ENCODE measurements around the gene UST.
"Not testable (repeated sequence)": the region's sequence is repeated elsewhere in the genome, so short reads cannot be mapped to it uniquely, and the experiment has no call there.

UST gene

GRCh38 chr6:148736774-148737412, 9.9 kb upstream of the UST start:
- DNase-seq (ENCODE audit: low read depth): no peak

GRCh38 chr6:148737806-148738205, 9.0 kb upstream of the UST start:
- no peak for DNase-seq (ENCODE audit: low read depth)

DNA sequence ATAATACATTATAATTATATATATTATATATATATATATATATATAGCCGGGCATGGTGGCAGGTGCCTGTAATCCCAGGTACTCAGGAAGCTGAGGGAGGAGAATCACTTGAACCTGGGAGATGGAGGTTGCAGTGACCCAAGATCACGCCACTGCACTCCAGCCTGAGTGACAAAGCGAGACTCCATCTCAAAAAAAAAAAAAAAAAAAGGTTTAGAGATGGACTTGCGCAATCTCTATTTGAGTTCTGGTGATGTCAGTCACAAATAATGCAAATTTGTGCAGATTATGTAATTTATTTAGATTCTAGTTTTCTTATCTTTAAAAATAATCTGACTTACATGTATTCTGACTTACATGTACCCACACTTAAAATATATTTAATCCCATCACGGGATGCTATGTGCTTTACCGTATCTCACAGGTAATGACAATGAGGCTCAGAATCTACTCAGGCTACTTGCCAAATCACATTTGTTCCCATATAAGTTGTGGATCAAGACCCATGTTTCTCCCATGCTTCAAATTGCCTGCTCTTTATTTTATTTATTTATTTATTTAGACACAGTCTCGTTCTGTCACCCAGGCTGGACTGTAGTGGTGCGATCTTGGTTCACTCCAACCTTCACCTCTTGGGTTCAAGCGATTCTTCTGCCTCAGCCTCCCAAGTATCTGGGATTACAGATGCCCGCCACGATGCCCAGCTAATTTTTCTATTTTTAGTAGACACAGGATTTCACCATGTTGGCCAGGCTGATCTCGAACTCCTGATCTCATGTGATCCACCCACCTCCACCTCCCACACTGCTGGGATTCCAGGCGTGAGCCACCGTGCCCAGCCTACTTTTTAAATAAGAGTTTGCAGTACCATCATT, 7.6 kb upstream of the UST start:
- peak; percentile 26 for DNase-seq (ENCODE audit: low read depth)

GRCh38 chr6:148739822-148740128, 7.1 kb upstream of the UST start:
- DNase-seq (ENCODE audit: low read depth): no peak

DNA sequence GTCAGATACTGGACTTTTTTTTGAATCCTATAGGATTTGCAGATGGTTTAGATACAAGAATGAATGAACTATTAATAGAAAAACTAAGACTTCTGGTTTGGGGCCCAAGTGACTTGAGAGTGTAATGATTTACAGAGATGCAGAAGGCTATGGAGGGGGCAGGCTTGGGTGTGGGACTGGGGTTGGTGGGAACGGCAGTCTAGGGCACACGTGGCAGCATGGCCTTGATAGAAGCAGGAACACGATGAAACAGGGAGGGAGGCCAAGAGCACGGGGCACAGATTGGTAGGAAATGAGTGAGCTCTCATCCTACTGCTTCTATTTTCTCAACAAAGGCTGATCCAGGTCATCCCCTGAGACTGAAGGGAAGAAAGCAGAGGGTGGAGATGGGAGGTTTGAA, 3.4 kb upstream of the UST start:
- no peak for DNase-seq (ENCODE audit: low read depth)

GRCh38 chr6:148745926-148746325, 904 bp upstream of the UST start:
- no peak for DNase-seq (ENCODE audit: low read depth)

- DNase-seq (ENCODE audit: low read depth): peak; percentile 17
Observed at GRCh38 chr6:148747145-148747470, 278 bp downstream of the UST start.

DNA sequence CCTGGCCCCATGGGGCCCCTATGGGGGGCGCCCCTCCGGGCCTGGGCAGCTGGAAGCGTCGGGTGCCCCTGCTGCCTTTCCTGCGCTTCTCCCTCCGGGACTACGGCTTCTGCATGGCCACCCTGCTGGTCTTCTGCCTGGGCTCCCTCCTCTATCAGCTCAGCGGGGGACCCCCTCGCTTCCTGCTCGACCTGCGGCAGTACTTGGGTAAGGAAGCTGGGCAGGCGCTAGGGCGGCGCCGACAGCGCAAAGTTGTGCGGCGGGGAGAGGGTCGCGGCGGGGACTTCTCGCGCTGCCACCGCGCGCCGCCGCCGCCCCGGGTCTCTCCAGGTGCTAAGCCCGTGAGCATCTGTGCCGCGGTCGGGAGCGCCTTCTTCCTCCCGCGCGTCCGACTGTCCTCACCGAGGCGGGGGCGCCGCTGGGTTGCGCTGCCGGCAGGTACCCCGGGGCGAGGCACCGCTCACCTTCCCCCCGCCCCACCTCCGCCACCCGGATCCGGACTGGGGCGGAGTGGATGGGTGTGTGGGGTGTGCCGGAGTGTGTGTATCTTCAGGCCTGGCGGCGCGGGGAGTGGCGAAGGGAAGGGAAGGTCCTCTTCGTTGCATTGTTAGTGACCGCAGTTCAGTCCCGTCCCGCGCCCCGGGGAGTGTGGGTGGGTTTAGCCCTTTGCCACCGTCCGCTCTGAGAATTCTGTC, 788 bp downstream of the UST start:
- DNase-seq (ENCODE audit: low read depth): no peak

DNA sequence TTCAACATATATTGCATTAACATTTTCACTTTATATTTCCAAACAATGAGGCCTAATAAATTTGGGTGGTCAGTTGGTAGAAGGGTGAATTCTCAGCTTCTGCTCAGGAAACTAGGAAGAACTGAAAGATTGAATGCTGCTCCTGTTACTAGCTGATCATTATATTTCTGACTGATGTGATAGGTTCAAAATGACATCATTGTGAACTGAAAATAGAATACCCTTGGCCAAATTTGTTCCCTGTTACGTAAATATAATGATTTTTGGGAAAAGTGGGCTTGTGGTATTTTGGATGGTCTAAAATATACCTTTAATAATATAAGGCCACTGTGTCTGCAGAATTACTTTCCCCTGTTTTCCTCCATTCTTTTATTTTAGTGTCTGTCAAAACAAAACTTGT, 2.8 kb downstream of the UST start:
- DNase-seq (ENCODE audit: low read depth): no peak

DNA sequence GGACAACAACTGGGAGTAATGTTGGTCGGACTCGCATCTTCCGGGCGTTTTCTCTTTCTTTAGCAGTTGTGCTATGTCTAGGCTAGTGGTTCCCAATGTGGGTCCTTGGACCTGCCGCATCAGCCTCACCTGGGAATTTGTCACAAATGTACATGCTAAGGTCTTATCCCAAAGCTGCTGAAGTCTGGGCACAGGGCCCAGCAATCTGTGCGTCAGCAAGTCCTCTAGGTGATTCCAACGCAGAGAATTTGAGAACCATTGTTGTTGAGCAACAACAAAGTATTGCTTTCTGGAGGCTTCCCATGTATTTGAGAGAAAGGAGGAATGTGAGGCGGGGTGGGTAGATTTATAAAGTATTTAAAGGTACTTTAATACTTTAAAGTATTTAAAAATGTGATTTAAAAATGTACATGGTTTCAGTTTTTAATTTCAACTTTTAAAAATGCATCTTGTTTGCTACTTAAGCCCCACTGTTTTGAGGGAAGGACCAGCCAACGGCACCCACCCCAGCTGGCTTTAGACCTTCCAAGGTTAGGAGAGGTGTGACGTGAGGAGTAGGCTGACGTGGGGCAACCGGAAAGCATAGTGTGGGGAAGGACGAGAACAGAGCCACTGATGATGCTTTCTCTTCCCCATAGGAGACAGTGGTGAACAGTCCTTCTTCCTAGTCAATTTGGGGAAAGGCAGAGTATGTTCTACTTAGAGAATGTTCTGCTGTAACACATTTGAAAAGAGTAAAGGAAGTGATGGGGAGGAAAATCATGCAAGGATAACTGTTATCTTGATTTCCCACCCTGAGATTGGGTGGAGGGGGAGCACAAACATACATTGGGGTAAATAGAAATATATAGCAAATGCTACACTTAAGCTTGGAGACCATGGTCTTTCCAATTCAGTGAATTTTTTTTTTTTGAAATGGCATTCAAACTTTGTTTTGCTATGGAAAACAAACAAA, 4.3 kb downstream of the UST start:
- no peak for DNase-seq (ENCODE audit: low read depth)

GRCh38 chr6:148751793-148752170, 5.0 kb downstream of the UST start:
- no peak for DNase-seq (ENCODE audit: low read depth)

- DNase-seq (ENCODE audit: low read depth): not testable (repeated sequence)
Observed at GRCh38 chr6:148755379-148755778, 8.5 kb downstream of the UST start.

GRCh38 chr6:148757944-148758480, 11.2 kb downstream of the UST start:
- no peak for DNase-seq (ENCODE audit: low read depth)

DNA sequence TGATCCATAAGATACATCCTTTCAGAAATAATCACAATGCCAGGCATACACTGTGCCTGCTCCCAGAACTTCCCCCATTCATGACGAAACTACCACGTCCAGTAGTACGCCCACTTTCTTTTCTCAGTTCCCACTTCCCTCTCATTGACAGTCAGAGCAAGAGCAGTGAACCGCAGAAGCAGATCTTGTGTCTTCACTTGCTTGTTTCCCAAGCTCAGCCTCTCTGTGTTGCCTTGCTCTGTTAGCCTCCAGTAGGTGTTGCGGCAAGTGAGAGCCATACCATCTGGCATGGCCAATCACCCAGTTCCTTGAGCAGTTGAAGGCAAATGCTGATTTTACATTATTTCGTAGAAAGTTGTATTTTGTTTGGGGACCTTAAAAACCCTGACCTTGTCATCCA, 11.7 kb downstream of the UST start:
- DNase-seq (ENCODE audit: low read depth): no peak

DNA sequence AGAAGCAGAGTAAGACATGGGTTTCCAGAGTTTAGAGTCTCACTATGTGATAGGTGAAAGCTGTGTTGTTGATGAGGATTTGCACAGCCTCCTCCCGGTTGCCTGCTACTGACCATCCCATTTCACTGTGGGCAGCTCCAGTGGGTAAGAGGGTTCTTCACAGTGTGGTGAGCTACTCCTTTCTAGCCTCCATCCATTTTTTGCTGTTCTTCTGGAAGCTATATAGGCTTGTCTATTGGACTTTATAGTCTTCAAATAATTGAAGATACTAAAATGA, 13.4 kb downstream of the UST start:
- DNase-seq (ENCODE audit: low read depth): no peak

DNA sequence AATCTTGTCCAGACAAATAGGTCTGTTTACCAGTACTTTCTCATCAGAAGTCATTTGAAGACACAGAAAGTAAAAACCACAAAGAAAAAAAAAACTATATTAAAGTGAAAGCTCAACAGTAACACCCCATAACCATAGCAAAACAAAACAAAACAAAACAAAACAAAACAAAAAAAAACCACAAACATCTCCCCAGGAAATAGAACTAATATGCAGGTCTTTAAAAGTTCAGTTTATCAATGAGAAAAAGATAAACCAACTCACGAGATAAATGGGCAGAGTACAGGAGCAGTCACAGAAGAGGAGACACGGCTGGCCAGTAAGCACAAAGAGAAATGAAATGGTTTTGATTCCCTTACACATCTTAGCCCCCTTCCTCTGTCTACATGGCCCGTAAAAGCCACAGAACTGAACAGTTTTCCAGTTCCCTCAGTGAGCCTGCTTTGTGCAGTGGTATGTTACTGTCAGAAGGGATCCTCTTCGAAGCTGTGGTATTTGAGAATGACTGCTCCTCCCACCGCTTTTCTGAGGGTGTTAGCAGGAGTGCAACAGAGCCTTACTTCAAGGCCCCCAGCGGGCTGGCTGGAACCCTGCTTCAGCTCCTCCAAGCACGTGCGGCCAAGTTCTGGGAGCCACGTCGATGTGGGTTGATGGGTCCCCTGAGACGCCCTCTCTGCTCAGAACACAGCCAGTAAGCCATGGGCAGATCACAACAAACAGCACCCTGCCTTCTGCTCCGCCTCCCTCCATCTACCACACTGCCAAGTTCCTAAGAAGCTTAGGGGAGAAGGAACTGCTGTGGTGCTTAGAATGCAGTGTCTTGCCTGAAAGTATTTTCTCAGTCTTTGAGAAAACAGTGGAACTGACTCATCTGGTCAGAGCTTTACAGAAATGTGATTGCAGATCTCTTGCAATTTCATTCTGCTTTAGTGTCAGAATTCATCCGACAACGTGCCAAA, 14.0 kb downstream of the UST start:
- DNase-seq (ENCODE audit: low read depth): peak; percentile 87

DNA sequence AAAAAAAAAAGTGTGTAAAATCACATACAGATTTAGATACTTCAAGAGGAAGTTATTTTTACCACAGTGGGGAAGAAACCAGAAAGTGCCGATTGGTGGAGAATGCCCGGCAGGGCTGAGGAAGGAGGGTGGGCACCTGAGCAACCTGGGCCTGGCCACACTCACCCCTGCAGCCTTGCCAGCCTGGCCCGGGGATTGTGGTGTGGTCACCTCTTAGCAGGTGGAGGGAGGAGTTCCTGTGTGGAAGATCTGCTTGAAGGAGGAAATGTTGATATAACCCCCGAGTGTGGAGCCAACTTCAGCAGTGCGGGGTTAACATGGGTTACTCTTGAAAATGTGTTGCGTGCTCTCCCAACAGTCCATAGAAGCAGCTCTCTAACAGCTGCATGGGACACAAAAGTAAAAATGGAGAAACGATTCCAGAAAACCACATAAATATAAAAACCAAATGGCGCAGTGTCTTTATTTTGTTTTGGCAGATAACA, 14.7 kb downstream of the UST start:
- DNase-seq (ENCODE audit: low read depth): no peak

DNA sequence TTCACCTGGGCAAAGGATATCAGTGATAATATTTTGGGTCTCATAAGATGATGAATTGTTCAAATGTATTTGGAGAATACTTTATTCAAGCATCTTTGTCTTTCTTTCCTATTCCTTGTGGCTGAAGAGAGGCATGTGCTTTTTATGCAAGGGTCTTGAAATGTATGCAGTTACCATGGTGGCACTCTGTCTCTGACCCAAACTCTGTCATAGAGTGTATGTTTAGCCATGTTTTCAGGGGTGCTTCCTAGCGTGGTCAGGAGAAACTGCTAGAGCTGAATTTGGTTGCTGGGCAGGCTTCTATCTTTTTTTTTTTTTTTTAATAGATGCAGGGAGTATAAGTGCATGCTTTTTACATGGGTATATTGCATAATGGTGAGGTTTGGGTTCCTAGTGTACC, 15.4 kb downstream of the UST start:
- no peak for DNase-seq (ENCODE audit: low read depth)

DNA sequence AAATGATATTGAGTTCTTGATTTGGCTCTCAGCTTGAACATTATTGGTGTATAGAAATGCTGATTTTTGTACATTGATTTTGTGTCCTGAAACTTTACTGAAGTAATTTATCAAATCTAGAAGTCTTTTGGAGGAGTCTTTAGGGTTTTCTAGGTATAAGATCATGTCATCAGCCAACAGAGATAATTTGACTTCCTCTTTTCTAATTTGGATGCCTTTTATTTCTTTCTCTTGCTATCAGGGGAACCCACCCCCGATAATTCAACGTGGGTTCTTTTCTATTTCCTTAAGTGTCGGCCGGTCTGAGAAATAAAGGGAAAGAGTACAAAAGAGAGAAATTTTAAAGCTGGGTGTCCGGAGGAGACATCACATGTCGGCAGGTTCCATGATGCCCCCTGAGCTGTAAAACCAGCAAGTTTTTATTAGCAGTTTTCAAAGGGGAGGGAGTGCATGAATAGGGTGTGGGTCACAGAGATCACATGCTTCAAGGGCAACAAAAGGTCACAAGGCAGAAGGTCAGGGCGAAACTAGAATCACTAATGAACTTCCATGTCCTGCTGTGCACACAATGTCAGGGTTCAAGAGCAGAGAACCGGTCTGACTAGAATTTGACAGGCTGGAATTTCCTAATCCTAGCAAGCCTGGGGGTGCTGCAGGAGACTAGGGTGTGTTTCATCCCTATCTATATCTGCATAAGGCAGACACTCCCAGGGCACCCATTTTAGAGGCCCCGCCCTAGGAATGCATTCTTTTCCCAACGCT, 17.6 kb downstream of the UST start:
- DNase-seq (ENCODE audit: low read depth): not testable (repeated sequence)
